Measurements from ENCODE around the gene ATAD3A. TPM values are rescaled to one million over a fixed set of nuclear protein-coding genes. Genes with fewer than 3 reads are reported as not detected.

ATAD3A gene
- polyA plus RNA-seq, 1 donor from 2014 or later, result 30.3 TPM

GRCh38 chr1:1550591-1551432, 38.9 kb downstream of the ATAD3A start:
- TF ChIP-seq CTCF (IDR thresholded peaks at IDR 0.05; ENCODE audit: poor library complexity, severe bottlenecking), result peak; percentile 54
- no peak for TF ChIP-seq POLR2AphosphoS5 (IDR thresholded peaks at IDR 0.05)
- Histone ChIP-seq H3K4me2 (ENCODE audit: low read length) (no peak overlapping the region), H3K9me2 (ENCODE audit: insufficient read depth, low read length) (no peaks in the 10 kb centered on the region), H3F3A (ENCODE audit: insufficient read depth, low read length, poor library complexity, severe bottlenecking) (no peaks in the 10 kb centered on the region), H3K9me3 (ENCODE audit: low read length) (no peaks in the 10 kb centered on the region), H3K79me2 (replicated peaks; ENCODE audit: insufficient read depth, low read length) (no peaks in the 10 kb centered on the region), H3K27ac (ENCODE audit: low read length) (no peak overlapping the region), H2AFZ (ENCODE audit: low read depth, low read length) (no peak overlapping the region), H3K9ac (ENCODE audit: low read length) (no peak overlapping the region), H3K4me3 (ENCODE audit: low read length) (no peak overlapping the region), H3K36me3 (ENCODE audit: insufficient read depth, low read length) (no peaks in the 10 kb centered on the region), H3K27me3 (ENCODE audit: insufficient read depth, low read depth, low read length) (no peaks in the 10 kb centered on the region), H4K20me1 (ENCODE audit: insufficient read depth) (no peaks in the 10 kb centered on the region)

DNA sequence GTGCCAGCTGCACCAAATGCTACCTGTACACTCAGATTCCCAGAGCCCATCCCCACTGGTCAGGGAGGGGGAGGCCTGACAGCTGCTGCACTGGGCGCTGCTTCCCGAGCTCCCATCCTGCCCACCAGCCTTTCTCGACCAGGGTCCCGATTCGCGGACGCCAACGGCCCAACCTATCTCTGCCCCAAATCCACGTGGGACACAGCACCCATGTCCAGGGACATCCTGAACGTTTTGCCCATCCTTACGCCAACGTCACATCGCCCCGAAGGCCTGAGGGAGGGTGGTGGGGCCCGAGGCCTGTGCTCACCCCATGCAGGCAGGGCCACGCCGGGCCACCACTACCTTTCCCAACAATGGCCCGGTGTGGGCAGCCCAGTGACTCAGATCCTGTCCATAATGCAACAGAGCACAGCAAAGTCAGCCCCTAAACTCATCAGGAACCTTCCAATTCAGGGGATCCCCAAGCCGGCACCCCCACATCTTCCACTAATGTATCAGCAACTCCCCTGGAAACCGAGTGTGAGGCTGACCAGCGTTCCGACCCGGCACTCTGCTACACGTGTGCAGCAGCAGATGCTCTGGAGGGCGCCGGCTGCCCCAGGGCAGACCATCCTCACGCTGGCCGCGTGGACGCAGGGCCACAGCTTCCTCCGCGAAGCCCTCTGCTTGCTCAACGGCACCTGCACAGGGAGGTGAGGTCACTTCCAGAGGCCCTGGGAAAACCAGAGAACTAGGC, 39.7 kb downstream of the ATAD3A start:
- Histone ChIP-seq H3K9me2 (ENCODE audit: insufficient read depth, low read length) (no peaks in the 10 kb centered on the region), H3K9me3 (ENCODE audit: low read length) (no peaks in the 10 kb centered on the region), H3F3A (ENCODE audit: insufficient read depth, low read length, poor library complexity, severe bottlenecking) (no peaks in the 10 kb centered on the region), H3K9ac (ENCODE audit: low read length) (no peak overlapping the region), H3K36me3 (ENCODE audit: insufficient read depth, low read length) (no peaks in the 10 kb centered on the region), H3K4me3 (ENCODE audit: low read length) (no peak overlapping the region), H3K4me2 (ENCODE audit: low read length) (no peak overlapping the region), H3K27ac (ENCODE audit: low read length) (no peak overlapping the region), H4K20me1 (ENCODE audit: insufficient read depth) (no peaks in the 10 kb centered on the region), H3K27me3 (ENCODE audit: insufficient read depth, low read depth, low read length) (no peaks in the 10 kb centered on the region), H3K79me2 (replicated peaks; ENCODE audit: insufficient read depth, low read length) (no peaks in the 10 kb centered on the region), H2AFZ (ENCODE audit: low read depth, low read length) (no peak overlapping the region)
- TF ChIP-seq MXI1 (conservative IDR thresholded peaks at IDR 0.05; ENCODE audit: poor library complexity, severe bottlenecking), result no peak

- Histone ChIP-seq H3K79me2 (replicated peaks; ENCODE audit: insufficient read depth, low read length) (no peaks in the 10 kb centered on the region), H3F3A (ENCODE audit: insufficient read depth, low read length, poor library complexity, severe bottlenecking) (no peaks in the 10 kb centered on the region), H2AFZ (ENCODE audit: low read depth, low read length) (no peak overlapping the region), H3K9ac (ENCODE audit: low read length) (no peak overlapping the region), H3K27ac (ENCODE audit: low read length) (no peak overlapping the region), H3K36me3 (ENCODE audit: insufficient read depth, low read length) (no peaks in the 10 kb centered on the region), H4K20me1 (ENCODE audit: insufficient read depth) (no peaks in the 10 kb centered on the region), H3K9me3 (ENCODE audit: low read length) (no peaks in the 10 kb centered on the region), H3K9me2 (ENCODE audit: insufficient read depth, low read length) (no peaks in the 10 kb centered on the region), H3K27me3 (ENCODE audit: insufficient read depth, low read depth, low read length) (no peaks in the 10 kb centered on the region), H3K4me2 (ENCODE audit: low read length) (no peak overlapping the region), H3K4me3 (ENCODE audit: low read length) (no peak overlapping the region)
- no peak for TF ChIP-seq TAF1 (IDR thresholded peaks at IDR 0.05; ENCODE audit: low read depth)
- TF ChIP-seq SMC3 (conservative IDR thresholded peaks at IDR 0.05; ENCODE audit: poor library complexity), result no peak
- TF ChIP-seq POLR2AphosphoS5 (IDR thresholded peaks at IDR 0.05), result no peak
- no peak for TF ChIP-seq EZH2 (IDR thresholded peaks at IDR 0.05; ENCODE audit: borderline replicate concordance, insufficient read depth, low read length, poor library complexity, severe bottlenecking)
- TF ChIP-seq CTCF (IDR thresholded peaks at IDR 0.05; ENCODE audit: poor library complexity, severe bottlenecking), result no peak
- no peak for TF ChIP-seq EP300 (conservative IDR thresholded peaks at IDR 0.05; ENCODE audit: poor library complexity, severe bottlenecking)
- no peak for TF ChIP-seq REST (IDR thresholded peaks at IDR 0.05; ENCODE audit: borderline replicate concordance)
- TF ChIP-seq RAD21 (conservative IDR thresholded peaks at IDR 0.05), result no peak
- TF ChIP-seq MXI1 (conservative IDR thresholded peaks at IDR 0.05; ENCODE audit: poor library complexity, severe bottlenecking), result no peak
These were observed 40.3 kb downstream of the ATAD3A start for GRCh38 chr1:1552263-1552639.
